Retinal pigment epithelial cell (primary cell): Measurements from ENCODE around the gene KCNQ1.

Experiments
- DNase-seq: peaks from one replicate; pipeline ENCODE4 v3.0.0-alpha.2; 2010; ENCODE audit warnings: low read depth
- H3K4me3 ChIP-seq: 2 replicates; pipeline ENCODE4 v1.5.1; 2011; ENCODE audit warnings: mild to moderate bottlenecking, low read length, control low read depth, moderate library complexity
- TF ChIP-seq, protein P1 (sequence below): conservative IDR thresholded peaks from 2 replicates; pipeline ENCODE4 v1.5.1; 2011; ENCODE audit warnings: low read depth, low read length, control low read depth, inconsistent platforms

KCNQ1 gene

DNA sequence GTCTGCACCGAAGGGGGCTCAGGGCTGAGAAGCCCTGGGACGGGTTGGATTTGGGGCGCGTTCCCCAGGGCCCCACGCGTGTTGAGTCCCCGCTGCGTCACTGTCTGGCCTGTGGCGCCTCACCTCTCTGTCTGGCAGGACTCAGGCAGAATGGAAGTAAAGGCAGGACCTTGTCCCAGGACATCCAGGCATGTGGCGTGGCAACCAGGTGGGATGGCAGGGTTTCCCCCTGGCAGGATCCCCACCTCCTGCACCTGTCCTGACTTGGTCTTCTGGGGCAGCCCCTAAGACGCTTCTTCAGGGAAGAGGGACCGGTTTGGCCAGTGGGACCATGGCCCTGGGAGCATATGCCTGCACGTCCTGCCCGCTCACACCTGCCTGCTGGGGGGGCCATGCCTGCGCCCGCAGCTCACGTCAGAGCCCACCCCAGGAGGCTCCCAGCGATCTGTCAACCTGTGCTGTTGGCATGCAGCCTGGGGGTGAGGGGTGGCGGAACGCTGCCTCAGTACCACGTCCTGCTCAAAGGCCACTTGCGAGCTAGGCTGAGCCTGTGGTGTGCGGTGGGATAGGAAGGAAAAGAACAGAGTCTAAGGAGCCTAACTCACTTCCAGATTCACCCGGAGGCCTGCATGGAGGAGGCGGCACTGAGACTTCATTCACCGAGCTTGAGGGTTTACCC lies 72.7 kb downstream of the KCNQ1 start:
- TF ChIP-seq, protein P1, sequence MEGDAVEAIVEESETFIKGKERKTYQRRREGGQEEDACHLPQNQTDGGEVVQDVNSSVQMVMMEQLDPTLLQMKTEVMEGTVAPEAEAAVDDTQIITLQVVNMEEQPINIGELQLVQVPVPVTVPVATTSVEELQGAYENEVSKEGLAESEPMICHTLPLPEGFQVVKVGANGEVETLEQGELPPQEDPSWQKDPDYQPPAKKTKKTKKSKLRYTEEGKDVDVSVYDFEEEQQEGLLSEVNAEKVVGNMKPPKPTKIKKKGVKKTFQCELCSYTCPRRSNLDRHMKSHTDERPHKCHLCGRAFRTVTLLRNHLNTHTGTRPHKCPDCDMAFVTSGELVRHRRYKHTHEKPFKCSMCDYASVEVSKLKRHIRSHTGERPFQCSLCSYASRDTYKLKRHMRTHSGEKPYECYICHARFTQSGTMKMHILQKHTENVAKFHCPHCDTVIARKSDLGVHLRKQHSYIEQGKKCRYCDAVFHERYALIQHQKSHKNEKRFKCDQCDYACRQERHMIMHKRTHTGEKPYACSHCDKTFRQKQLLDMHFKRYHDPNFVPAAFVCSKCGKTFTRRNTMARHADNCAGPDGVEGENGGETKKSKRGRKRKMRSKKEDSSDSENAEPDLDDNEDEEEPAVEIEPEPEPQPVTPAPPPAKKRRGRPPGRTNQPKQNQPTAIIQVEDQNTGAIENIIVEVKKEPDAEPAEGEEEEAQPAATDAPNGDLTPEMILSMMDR: no peak
- DNase-seq: no peak
- H3K4me3 ChIP-seq: no peak overlapping the region

DNA sequence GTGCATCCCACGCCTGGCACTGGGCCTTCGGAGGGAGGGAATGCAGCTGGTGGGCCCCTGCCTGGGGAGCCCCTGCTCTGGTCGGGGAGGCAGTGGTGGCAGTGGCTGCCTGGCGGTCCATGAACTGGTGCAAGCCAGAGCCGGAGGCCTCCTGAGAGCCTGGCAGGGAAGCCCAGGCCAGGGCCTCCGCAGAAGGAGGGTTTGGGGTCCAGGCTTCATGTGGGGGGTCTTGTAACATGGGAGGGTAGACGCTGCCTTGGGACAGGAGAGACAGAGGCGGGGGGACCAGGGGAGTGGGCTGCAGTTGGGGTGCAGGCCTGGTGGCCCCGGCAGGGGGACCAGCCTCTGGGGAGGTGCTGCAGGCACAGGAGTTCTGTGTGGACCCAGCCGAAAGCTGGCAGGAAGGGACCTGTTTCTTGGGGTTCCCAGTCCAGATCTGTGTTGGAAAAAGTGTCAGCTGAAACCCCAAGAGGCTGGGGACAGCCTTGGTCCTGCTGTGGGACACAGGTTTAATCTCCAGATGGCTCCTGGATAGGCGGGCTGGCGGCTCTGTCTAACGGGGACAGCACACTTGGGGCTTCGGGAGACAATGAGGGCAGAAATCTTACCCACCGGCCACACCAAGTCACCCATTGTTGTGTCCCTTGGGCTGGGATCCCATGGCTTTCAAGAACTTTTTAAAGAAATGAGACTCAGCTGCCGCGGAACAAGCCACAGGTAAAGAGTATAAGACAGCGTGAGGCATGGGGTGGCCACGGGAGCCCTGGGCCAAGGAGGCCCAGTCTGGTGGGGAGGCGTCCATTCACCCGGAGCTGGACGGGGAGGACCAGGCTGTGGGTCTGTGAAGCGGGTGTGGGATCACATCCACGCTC lies 73.5 kb downstream of the KCNQ1 start:
- no peak for DNase-seq
- TF ChIP-seq, protein P1: no peak

DNA sequence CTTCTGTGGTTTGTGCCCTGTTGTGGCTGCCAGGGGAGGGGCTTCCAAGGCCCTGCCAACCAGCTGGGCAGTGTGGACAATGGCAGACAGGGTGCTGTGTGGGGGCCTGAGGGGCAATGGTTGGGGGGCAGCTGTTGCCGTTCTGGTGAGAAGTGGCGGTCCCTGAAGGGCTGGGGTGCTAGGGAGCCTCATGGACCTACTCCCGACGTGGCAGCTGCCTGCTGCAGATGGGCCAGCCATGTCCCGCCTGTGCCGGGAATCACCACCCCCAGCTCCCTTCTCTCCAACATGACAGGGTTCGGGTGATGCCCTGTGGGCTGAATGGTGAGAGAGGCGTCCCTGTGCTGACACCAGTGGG lies 74.2 kb downstream of the KCNQ1 start:
- H3K4me3 ChIP-seq: no peak overlapping the region
- no peak for DNase-seq
- TF ChIP-seq, protein P1: no peak

More for the DNA sequence above, 73.5 kb downstream of the KCNQ1 start:
- no peak overlapping the region for H3K4me3 ChIP-seq

DNA sequence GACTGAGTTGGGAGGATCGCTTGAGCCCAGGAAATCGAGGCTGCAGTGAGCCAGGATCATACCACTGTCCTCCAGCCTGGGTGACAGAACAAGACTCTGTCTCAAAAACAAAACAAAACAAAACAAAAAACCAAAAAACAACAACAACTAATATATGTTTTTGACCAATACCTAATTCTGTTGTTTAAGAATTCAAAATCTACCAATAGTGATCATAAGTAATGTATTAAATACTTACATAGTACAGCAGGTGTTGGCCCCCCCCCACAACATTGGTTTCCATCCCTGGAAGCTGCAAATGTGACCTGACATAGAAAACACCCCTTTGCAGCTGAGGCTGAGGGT lies 74.7 kb downstream of the KCNQ1 start:
- DNase-seq: no peak
- no peak overlapping the region for H3K4me3 ChIP-seq
- TF ChIP-seq, protein P1: no peak

DNA sequence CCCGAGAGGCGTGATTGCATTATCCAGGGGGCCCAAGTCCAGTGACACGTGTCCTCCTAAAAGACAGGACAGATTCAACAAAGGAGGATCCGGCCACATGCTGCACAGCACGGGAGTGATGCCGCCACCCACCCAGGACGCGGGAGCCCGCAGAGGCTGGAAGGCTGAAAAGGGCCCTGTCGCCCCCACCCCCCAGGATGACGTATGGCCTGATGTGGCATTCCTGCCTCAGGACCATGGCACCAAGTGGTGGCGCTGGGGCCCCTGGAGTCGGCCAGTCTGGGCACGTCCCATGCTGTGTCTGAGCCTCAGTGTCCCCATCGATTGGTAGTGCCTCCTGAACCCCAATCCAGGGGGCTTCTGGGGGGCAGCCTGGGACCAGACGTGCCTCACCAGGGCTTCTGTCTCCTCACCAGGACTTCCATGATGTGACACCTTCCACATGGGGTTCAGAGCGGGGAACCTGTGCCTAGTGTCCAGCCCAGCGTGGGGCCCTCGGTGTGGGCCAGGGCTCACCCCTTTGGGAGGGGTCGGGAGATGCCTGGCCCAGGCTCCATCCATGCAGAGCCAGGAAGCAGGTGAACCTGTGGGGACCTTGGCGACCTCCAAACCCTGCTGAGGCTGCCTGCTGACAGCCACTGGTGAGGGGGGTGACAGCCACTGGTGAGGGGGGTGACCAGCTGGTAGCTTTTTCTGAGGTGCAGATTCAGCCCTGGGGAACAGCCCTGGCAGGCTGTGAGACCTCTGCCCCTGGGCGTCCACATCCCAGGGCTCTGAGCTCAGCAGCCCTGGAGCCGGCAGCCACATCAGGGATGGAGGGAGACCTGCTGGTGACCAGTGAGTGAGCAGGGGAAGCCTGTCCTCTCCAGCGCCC lies 75.3 kb downstream of the KCNQ1 start:
- no peak overlapping the region for H3K4me3 ChIP-seq
- TF ChIP-seq, protein P1: no peak
- DNase-seq: no peak

DNA sequence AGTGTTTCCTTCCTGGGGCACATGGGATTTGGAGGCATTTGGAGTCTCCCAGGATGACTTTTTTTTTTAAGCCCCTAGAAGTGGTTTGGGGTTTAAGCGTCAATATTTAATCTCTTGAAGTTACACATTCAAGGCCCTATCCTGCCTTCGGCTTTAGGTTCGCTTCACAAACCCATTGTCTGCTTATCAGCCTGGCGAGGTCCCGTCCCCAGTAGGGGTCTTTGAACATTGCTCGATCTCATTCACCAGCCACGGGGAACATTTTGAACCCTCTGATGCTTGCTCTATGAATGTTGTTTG lies 75.9 kb downstream of the KCNQ1 start:
- H3K4me3 ChIP-seq: no peak overlapping the region
- DNase-seq: no peak
- TF ChIP-seq, protein P1: no peak
